Stimulated activated CD4-positive, alpha-beta T cell treated with anti-CD3 and anti-CD28 coated beads, Interleukin-2, amount 100 ng/mL, for 4 hours (primary cell): ENCODE measurements around the gene RNGTT.
"Not testable (repeated sequence)": the region's sequence is repeated elsewhere in the genome, so short reads cannot be mapped to it uniquely, and the experiment has no call there.

Experiments
- DNase-seq: peaks from one replicate; pipeline ENCODE4 v3.0.0-alpha.2; 2020; ENCODE audit warnings: low read depth

RNGTT gene

DNA sequence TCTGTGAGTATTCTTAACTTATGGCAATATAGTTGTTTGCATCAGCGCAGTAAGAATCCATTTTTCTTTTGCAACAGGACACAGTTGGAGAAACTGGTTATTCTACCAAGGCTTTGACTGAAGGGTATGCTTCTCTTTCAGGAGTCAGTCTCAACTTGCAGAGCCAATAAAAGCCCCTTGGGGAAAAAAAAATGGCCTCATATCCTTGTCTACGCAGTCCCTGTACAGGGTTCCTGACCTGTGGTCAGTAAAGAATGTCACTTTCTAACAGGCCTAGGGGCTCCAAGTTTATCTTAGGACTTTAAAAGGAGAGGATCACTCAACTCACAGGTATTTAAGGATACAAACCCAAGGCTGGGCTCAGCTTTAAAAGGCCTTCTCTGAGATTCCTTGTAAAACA lies 6.9 kb upstream of the RNGTT start:
- DNase-seq: no peak

DNA sequence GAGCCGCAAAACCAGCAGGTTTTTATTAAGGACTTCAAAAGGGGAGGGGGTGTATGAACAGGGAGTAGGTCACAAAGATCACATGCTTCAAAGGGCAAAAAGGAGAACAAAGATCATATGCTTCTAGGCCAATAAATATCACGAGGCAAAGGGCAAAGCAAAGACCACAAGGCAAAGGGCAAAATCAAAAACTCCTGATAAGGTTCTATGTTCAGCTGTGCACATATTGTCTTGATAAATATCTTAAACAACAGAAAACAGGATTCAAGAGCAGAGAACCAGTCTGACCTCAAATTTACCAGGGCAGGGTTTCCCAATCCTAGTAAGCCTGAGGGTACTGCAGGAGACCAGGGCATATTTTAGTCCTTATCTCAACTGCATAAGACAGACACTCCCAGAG lies 5.8 kb upstream of the RNGTT start:
- DNase-seq: not testable (repeated sequence)

DNA sequence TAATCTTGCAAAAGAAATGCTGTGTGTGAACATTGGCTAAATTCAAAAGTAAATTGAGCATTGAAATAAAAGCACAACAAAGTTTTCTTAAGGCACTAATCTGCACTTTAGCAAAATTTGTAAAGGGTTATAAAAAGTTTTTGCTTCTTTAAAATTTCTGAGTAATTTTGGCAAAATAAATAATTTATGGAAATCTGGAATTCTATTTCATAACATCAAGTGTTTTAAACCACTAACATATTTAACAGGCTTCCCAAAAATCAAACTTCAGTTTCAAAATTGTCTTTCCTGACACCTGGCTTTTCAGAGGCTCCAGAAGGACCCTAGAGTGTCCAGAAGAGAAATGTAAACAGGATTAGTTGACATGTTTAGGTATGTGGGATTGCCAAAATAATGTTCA lies 4.5 kb upstream of the RNGTT start:
- no peak for DNase-seq

DNA sequence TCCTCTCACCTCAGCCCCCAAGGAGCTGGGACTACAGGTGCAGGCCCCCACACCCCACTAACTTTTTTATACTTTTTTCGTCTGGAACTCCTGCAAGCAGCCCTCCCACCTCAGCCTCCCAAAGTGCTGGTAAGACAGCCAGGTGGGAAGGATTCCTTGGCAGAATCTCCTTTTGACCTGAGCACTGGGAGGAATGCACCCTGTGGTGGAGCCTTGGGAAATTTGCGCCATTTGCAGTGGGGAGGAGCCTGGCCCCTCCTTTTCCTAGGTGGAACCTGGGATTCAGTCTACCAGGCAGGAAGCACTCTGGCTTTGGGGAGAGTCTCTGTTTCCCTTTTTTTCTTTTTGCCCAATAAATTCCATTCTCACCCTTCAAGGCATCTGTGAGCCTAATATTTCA lies 2.3 kb upstream of the RNGTT start:
- no peak for DNase-seq

DNA sequence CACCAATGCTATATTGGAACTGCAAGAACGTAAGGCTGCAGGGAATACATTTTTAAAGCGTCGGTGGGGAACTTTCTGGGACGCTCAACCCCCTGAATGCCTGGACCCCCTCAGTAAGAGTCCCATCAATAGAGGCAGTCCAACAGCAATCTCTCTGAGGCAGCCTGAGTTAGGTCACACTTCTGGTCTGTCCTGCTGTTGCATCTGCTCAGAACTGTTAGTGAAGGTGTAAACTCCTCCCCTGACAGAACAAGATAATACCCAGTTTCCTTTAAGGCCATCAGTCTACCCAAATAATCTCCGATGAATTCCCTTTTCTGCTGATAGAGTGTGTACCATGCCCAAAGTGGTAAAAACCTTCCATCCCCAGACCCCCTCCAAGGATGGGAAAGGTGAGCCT lies 1.1 kb upstream of the RNGTT start:
- DNase-seq: no peak

DNA sequence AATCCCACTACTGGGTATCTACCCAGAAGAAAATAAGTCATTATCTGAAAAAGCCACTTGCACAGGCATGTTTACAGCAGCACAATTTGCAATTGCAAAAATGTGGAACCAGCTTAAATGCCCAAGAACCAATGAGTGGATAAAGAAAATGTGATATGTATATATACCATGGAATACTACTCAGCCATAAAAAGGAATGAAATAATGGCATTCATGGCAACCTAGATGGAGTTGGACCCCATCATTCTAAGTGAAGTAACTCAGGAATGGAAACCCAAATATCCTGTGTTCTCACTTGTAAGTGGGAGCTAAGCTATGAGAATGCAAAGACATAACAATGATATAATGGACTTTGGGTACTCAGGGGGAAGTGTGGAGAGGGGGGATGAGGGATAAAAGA lies 4.6 kb downstream of the RNGTT start:
- no peak for DNase-seq

DNA sequence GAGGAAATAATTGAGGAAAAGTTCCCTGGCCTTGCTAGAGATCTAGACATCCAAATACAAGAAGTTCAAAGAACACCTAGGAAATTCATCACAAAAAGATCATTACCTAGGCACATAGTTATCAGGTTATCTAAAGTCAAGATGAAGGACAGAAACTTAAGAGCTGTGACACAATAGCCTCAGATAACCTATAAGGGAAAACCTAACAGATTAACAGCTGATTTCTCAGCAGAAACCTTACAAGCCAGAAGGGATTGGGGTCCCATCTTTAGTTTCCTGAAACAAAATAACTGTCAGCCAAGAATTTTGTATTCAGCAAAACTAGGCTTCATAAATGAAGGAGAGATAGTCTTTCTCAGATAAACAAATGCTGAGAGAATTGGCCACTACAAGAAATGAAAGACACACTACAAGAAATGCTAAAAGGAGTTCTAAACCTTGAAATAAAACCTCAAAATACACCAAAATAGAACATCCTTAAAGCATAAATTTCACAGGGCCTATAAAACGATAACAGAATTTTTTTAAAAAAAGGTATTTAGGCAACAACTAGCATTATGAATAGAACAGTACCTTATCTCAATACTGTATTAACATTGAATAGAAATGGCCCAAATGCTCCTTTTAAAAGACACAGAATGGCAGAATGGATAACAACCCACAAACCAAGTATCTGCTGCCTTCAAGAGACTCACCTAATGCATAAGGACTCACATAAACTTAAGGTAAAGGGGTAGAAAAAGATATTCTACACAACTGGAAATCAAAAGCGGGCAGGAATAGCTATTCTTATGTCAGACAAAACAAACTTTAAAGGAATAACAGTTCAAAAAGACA lies 9.7 kb downstream of the RNGTT start:
- DNase-seq: no peak

DNA sequence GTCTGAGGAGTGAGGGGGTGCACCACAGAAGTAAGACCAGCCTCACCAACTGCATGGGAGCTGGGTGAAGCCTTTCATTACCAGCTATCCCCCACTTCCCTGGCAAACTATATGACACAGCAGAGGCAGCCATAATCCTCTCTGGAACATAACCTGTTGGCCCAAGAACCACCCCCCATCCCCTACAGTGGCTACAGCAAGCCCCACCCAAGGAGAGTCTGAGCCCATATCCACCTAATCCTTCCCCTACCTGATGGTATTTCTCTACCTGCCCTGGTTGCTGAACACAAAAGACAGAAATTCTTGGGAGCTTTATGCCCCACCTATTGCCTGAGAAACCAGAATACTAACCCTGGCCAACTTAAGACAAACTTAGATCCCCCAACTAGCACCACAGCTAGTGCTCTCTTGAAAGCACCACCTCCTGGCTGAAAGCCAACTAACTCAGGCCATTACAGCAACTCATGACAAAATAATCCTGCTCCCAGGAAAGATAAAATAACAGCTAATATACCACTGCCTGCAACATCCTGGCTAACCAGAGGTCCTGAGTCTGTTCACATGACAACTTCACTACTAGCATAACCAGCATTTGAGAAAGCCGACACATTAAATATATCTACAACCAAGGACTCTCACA lies 11.2 kb downstream of the RNGTT start:
- no peak for DNase-seq

DNA sequence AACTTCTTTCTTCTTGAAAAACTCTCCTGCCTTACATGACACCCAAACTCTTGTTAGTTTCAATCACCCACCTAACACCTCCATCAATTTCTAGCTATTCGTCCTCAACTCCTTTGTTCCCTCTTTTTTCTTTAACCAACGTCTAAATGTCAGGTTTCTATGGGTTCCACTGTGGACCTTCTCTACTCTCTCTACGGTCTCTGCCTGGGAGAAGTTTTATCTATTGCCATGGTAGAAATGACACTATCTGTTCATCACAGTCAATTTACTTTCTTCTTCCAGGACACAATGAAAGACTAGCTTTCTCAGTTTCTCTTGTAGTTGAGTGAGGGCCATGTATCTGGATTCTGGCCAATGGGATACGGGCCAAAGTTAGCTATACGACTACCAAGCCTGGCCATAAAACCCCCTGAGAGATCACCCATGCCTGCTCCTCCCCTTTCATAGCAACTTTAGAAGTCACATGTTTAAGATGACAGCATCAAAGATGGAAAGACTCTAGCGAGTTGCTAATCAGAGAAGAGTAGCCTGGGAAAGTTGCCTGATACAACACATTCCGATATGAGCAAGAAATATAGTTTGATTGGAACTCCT lies 17.9 kb downstream of the RNGTT start:
- DNase-seq: no peak

DNA sequence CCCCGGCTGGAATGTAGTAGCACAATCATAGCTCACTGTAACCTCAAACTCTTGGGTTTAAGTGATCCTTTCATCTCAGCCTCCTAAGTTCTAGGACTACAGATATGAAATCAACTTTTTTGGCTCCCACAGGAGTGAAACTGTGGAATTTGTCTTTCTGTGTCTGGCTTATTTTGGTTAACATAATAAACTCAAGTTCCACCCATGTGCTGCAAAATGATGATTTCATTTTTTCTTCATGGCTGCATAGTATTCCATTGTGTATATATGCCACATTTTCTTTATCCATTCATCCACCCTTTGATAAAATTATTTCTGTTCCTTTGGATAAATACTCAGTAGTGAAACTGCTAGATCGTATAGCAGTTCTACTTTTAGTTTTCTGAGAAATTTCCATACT lies 29.9 kb downstream of the RNGTT start:
- DNase-seq: no peak

DNA sequence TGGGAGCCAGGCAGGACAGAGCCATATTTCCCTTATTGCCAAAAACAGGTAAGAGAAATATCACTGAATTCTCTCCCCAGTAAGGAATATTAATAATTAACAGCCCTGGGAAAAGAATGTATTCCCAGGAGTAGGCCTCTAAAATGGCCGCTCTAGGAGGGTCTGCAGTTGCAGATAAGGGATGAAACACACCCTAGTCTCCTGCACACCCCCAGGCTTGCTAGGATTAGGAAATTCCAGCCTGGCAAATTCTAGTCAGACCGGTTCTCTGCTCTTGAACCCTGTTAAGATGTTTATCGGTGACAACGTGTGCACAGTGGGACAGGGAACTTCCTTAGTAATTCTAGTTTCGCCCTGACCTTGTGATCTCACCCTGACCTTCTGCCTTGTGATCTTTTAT lies 31.4 kb downstream of the RNGTT start:
- not testable (repeated sequence) for DNase-seq

DNA sequence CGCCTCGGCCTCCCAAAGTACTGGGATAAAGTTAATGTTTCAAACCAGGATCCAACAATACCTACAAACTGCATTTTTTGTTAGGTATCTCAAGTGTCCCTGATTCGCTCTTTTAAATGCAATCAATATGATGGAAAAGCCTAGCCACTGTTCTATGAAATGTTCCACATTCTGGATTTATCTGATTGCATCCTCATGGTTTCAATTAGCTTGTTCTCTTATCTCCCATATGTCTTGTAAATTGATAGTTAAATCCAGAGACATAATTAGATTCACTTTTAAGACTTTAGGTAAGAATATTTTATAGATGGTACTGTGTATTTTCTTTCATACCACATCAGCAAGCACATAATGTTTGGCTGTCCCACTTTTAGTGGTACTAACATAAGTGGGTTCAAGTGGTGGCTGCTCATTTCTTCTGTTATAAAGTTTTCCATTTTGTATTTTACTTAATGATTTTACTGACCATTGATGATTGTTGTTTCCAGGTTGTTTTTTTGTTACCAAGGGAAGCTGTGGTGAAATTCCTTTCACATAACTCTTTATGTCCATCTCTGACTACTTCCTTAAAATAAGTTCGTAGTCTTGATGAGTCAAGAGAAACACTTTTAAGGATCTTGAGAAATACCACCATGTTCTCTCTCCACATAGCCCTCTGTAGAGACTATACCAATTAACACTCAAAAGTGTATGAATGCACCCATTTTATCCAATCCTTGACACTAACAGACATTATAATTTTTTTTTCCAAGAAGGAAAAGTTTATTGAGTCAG lies 40.5 kb downstream of the RNGTT start:
- no peak for DNase-seq

DNA sequence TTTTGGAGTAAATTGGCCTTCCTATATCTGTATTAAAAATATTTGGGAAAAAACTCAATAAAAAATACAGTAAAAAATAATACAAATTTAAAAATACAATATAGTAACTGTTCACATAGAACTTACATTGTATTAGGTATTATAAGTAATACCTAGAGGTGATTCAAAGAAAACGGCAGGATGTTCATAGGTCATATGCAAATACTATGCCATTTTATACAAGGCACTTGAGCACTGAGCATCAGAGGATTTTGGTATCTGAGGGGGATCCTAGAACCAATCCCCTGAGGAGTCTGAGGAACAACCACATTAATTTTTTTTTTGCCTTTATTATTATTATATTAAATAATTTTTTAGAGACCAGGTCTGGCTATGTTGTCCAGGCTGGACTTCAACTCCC lies 41.7 kb downstream of the RNGTT start:
- no peak for DNase-seq

DNA sequence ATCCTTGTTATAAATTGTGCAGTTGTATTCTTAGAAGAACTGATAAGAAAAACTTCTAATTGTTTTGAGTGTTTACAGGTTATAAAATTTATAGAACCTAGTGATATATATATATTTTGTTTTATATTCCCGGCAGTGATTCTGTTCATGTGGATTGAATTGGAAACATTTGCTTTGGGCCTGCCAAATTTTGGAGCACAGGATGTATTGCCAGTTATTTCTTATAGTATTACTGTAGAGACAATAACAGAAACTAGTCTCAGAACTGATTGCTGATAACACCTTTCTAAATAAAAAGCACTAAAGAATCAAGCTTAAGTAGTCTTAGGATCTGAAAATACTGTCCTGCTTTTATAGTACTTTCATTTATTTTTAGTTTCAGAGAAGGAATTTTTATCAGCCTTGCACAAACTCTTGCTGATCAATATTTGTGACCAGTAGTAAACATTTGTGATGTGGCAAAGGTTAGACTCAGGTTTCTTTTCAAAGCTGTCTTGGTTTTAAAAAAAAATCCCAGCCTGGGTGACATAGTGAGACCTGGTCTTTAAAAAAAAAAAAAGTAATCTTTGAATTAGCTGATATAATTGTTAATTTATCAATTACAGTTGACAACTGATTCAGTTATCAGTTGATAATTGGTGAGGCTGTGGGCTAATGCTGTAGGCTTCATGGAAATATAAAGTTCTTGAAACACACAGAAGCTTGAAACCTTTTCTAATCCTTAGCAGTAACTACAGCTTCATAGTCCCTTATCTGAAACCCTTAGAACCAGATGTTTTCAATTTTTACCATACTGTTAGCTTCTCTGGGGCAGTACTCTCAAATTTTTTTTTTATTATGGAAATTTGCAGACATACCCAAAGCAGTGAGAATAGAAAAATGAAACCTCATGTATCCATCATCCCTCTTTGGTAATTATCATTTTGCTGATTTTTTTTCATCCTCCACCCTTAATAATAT lies 42.4 kb downstream of the RNGTT start:
- no peak for DNase-seq

DNA sequence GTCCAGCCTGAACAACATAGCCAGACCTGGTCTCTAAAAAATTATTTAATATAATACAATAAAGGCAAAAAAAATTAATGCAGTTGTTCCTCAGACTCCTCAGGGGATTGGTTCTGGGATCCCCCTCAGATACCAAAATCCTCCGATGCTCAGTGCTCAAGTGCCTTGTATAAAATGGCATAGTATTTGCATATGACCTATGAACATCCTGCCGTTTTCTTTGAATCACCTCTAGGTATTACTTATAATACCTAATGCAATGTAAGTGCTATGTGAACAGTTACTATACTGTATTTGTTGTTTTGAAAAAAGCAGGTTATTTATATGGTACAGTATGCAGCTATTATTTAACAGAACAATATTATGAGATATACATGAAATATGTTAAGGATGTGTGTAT lies 43.3 kb downstream of the RNGTT start:
- no peak for DNase-seq

DNA sequence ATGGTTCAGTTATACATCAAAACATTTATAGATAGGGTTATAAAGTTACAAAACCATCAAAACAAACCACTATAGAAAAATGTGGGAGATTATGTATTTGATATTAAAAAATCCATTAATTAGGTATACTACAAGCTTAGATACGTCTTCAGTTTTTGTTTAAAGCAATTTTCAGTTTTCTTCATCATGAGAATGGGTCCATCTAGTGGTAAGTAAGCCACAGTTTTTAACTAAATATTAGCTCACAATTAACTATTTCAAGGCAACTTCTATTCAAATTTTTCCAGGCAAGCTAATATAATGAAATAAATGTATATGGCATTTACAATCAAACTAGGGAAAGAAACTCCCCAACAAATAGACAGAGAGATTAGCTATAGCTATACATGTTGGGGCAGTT lies 44.4 kb downstream of the RNGTT start:
- DNase-seq: no peak

DNA sequence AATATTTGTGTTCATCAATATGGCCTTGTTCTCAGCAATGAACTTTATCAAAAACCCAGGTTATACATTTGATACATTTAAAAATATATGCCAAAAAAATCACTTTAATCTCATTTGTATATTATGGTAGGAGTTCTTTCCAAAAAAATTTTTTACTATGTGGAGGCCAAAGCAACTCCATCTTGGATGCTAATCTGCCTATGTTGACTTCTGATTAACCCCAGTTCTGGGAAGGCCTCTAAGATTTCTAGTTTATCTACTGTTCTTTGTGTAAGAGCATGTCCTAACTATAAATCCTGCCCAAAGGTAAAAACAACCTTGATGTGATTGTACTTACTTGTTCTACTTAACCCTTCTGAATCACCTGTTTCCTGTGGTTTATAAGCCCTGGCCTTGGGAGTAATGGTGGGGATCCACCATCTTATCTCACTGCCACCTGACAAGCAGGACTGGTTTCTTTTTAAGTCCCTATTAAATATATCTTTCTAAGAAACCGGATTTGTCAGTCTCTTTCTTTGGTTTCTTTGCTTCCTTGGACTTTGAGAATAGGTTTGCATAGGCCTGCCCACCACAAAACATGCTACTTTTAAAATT lies 46.7 kb downstream of the RNGTT start:
- no peak for DNase-seq

DNA sequence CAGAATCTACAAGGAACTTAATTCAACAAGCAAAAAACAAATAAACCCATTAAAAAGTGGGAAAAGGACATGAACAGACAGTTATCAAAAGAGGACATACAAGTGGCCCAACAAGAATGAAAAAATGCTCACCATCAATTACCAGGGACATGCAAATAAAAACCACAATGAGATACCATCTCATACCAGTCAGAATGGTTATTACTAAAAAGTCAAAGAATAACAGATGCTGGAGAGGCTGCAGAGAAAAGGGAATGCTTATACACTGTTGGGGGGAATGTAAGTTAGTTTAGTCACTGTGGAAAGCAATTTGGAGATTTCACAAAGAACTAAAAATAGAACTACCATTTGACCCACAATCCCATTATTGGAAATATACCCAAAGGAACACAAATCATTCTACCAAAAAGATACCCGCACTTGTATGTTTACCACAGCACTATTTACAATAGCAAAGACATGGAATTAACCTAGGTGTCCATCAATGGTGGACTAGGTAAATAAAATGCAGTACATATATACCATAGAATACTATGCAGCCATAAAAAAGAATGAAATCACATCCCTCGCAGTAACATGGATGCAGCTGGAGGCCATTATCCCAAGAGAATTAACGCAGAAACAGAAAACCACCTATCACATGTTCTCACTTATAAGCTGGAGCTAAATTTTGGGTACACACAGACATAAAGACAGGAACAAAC lies 48.4 kb downstream of the RNGTT start:
- no peak for DNase-seq

DNA sequence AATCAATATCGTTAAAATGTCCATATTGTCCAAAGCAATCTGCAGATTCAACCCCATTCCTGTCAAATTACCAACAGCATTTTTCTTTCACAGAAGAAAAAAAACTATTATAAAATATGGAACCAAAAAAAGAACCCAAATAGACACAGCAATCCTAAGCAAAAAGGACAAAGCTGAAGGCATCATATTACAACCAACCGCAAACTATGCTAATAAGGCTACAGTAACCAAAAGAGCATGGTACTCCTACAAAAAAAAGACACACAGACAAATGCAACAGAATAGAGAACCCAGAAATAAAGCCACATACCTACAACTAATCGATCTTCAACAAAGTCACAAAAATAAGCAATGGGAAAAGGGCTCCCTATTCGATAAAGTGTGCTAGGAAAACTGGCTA lies 49.2 kb downstream of the RNGTT start:
- DNase-seq: no peak

DNA sequence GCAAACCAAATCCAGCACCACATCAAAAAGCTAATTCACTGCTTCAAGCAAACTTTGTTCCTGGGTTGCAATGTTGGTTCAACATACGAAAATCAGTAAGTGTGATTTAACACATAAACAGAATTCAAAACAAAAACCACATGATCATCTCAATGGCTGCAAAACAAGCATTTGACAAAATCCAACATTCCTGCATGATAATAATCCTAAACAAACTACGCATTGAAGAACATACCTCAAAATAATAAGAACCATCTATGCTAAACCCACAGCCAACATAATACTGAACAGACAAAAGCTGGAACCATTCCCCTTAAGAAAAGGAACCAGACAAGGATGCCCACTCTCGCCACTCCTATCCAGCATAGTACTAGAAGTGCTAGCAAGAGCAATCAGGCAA lies 49.9 kb downstream of the RNGTT start:
- DNase-seq: no peak
